Epithelial cell of proximal tubule (primary cell): ENCODE results near the gene BAZ2B. TPM values are rescaled to one million over a fixed set of nuclear protein-coding genes. Genes with fewer than 3 reads are reported as not detected.

ENCODE experiments used
- DNase-seq: peaks from one replicate; pipeline ENCODE4 v3.0.0-alpha.2; 2011; ENCODE audit warnings: low read depth
- H3K4me3 ChIP-seq: 2 replicates; pipeline ENCODE4 v1.5.1; 2011; ENCODE audit warnings: low read depth, mild to moderate bottlenecking, low read length
- total RNA-seq: library from RNA; depleted of rRNA; stranded (reverse); fragments of >200 nt; gene quantifications from 2 replicates; pipeline ENCODE4 v1.2.3, GENCODE V29; 2015
- TF ChIP-seq, protein P1 (sequence below): conservative IDR thresholded peaks from 2 replicates; pipeline ENCODE4 v1.5.1; 2012; ENCODE audit warnings: low read depth, mild to moderate bottlenecking, low read length

Gene BAZ2B
- total RNA-seq, 1 donor from 2014 or later = 34.1 TPM

DNA sequence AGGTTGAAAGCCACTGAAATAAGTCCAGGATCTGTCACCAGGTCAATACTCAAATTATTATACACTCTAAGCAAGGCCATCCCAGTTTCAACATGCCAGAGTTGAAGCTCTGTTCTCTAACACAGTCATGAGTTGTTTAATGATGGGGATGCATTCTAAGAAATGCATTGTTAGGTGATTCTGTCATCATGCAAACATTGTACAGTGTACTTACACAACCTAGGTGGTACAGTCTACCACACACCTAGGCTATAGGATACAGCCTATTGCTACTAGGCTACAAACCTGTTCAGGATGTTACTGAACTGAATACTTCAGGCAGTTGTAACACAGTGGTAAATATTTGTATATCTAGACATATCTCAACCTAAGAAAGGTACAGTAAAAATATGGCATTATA lies 162.2 kb downstream of the BAZ2B start:
- H3K4me3 ChIP-seq = no peak overlapping the region
- TF ChIP-seq, protein P1, sequence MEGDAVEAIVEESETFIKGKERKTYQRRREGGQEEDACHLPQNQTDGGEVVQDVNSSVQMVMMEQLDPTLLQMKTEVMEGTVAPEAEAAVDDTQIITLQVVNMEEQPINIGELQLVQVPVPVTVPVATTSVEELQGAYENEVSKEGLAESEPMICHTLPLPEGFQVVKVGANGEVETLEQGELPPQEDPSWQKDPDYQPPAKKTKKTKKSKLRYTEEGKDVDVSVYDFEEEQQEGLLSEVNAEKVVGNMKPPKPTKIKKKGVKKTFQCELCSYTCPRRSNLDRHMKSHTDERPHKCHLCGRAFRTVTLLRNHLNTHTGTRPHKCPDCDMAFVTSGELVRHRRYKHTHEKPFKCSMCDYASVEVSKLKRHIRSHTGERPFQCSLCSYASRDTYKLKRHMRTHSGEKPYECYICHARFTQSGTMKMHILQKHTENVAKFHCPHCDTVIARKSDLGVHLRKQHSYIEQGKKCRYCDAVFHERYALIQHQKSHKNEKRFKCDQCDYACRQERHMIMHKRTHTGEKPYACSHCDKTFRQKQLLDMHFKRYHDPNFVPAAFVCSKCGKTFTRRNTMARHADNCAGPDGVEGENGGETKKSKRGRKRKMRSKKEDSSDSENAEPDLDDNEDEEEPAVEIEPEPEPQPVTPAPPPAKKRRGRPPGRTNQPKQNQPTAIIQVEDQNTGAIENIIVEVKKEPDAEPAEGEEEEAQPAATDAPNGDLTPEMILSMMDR = no peak
- no peak for DNase-seq

DNA sequence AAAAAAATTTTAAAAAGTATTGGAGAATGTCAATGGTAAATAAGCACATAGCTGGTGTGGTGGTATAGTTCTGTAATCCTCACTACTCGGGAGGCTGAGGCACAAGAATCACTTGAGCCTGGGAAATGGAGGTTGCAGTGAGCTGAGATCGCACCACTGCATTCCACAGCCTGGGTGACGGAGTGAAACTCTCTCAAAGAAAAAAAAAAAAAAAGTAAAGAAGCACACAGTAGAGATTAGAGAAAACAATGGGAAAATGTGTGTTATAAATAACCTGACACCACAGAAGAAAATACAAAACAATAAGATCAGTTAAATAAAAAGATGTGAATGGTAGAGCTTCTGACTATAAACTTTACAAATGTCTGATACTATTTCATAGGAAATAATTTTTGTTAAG lies 166.2 kb downstream of the BAZ2B start:
- no peak for DNase-seq
- TF ChIP-seq, protein P1 = no peak
- H3K4me3 ChIP-seq = no peak overlapping the region

GRCh38 chr2:159449504-159450124 lies 166.7 kb downstream of the BAZ2B start:
- DNase-seq = no peak
- TF ChIP-seq, protein P1 = no peak
- H3K4me3 ChIP-seq = no peak overlapping the region

DNA sequence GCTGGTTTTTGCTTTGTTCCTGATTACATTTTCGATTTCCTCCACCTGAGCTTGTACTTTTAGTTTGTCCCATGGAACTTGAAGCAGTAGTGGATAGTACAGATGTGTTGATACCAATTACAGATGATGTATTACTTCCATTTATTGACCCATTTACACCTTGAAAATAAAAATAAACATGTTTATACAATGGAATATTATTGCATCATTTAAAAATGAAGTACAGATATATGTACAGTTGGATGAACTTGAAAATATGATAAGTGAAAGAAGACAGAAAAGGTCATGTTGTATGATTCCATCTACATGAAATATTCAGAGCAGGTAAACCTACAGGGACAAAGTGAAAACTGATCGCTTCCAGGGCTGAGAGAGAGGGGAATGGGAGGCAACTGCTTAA lies 169.5 kb downstream of the BAZ2B start:
- no peak for DNase-seq
- no peak overlapping the region for H3K4me3 ChIP-seq
- TF ChIP-seq, protein P1 = no peak

GRCh38 chr2:159446201-159446600 lies 170.1 kb downstream of the BAZ2B start:
- H3K4me3 ChIP-seq = no peak overlapping the region
- TF ChIP-seq, protein P1 = no peak
- DNase-seq = no peak

GRCh38 chr2:159445307-159445706 lies 171.0 kb downstream of the BAZ2B start:
- no peak overlapping the region for H3K4me3 ChIP-seq
- no peak for DNase-seq
- TF ChIP-seq, protein P1 = no peak

DNA sequence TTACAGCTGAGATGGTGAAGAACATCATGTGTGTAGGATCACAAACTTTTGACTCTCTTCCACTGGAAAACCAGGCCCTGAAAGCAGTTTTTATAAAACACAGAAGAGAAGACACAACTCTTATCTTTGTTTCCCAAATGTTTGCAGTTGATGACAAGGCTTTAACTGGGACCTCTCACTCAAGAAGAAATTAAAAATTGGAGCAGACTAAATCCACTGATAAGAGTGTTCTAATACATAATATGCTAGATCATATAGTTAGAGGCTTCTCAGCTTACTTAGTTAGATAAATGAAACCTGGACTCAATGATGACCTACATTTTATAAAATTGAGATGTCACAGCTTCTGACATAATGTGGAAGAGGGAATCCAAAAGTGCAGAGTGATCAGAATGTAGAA lies 171.6 kb downstream of the BAZ2B start:
- DNase-seq = no peak
- TF ChIP-seq, protein P1 = no peak
- no peak overlapping the region for H3K4me3 ChIP-seq
